Psoas muscle (tissue), 8 donors: ENCODE measurements around the gene RMC1. TPM values are rescaled to one million over a fixed set of nuclear protein-coding genes. Genes with fewer than 3 reads are reported as not detected.

ENCODE experiments used
- ATAC-seq, 4 donors: fragments of 200-7000 bp; cut with Tn5 transposase; one replicate each; pipeline ENCODE4 v1.9.1; 2020; ENCODE audit warnings: moderate library complexity in 3 of 4, mild to moderate bottlenecking in 2 of 4
- DNase-seq, 2 donors: peaks; one replicate each; pipeline ENCODE4 v3.0.0-alpha.2; 2020
- H3K27ac ChIP-seq: fragments of 200-600 bp; one replicate; pipeline ENCODE4 v1.8.0; 2022
- H3K27me3 ChIP-seq, 3 donors: fragments of 200-600 bp in 1 of 3; one replicate each; pipeline versions ENCODE4 v1.6.1 to v1.8.0; 2013 to 2022; ENCODE audit warnings: low read length in 2 of 3, mild to moderate bottlenecking in 2 of 3, moderate library complexity in 1 of 3; ENCODE audit not compliant: insufficient read depth in 3 of 3
- H3K36me3 ChIP-seq, 2 donors: fragments of 200-600 bp in 1 of 2; one replicate each; pipeline versions ENCODE4 v1.6.1 to v1.8.0; 2013 to 2022; ENCODE audit warnings: low read depth in 1 of 2, mild to moderate bottlenecking in 1 of 2, moderate library complexity in 1 of 2; ENCODE audit not compliant: insufficient read depth in 1 of 2
- H3K4me1 ChIP-seq: fragments of 200-600 bp; one replicate; pipeline ENCODE4 v1.8.0; 2022
- H3K4me3 ChIP-seq: fragments of 200-600 bp; one replicate; pipeline ENCODE4 v1.8.0; 2022; ENCODE audit warnings: mild to moderate bottlenecking
- H3K9me3 ChIP-seq: fragments of 200-600 bp; one replicate; pipeline ENCODE4 v1.8.0; 2022
- WGBS, 3 donors: extraction: QIAGEN DNeasy Blood & Tissue Kit; methylation state at CpG; one replicate each; pipeline versions ENCODE4 v1.1.6 to v1.1.7; 2013; 5-methylcytosine and 5-hydroxymethylcytosine counted together
- intact Hi-C, 2 donors: fragments of 100-400 bp; cut with DNase I; formaldehyde crosslinking; loops; one replicate each; pipeline versions ENCODE4 v1.11.0 to v1.14.2; 2022
- polyA plus RNA-seq, 3 donors: library from polyadenylated mRNA; stranded (reverse); fragments of 200-250 nt; gene quantifications; one replicate each; pipeline ENCODE4 v1.2.3, GENCODE V29; 2013
- total RNA-seq, 4 donors: library from RNA; stranded (reverse); fragmentation: NEBNext Ultra II Directional in 2 of 4; extraction: Animal tissue kit (Norgen Biotek cat#: 25700) in 2 of 4; gene quantifications; one replicate each; pipeline versions ENCODE4 v1.2.1 to v1.2.4, GENCODE V29; 2021 to 2023
- TF ChIP-seq, protein P1 (sequence below): fragments of 200-600 bp; IDR thresholded peaks from one replicate; pipeline ENCODE4 v1.8.0; 2022; ENCODE audit warnings: antibody characterized with exemption
- donor health status: healthy with polysubstance abuse.
- donor health status: DM: no; HTN: no; CAD: no; lungs with moderate emphysema.
- donor health status: Bipolar disorder and iron deficiency.
- donor health status: healthy.
- donor health status: DM: yes; HTN: yes; CAD: no.
- donor health status: DM: no; HTN: no; CAD: no.
- donor health status: DM: no; HTN: no; CAD: no.
- donor health status: DM: yes; HTN: yes; CAD: no.

The RMC1 gene
- total and polyA plus RNA-seq, 7 donors = 13.8 to 33.9 (median 19.3) TPM

DNA sequence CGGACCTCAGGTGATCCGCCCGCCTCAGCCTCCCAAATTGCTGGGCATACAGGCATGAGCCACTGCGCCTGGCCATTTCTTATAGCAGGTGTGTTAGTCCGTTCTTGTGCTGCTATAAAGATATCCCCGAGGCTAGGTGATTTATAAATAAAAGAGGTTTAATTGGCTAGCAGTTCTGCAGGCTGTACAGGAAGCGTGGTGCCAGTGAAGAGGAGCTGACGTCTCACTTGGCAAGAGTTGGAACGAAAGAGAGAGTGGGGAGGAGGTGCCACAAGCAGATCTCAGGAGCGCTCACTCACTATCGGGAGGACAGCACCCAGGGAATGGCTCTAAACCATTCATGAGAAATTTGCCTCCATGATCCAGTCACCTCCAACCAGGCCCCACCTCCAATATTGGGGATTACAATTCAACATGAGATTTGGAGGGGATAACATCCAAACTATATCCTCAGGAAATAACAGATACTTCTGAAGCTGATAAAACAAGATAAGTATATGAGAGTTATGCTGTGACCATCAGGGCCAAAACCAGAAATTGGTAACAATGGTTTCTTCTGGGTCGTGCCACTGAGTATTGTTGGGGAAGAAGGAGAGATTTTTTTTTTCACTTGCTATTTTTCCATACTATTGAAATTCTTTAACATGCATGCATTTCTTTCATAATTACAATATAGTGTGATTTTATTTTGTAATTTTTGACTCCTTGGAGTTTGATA is 7.4 kb upstream of the RMC1 start:
- DNase-seq (no peak), ATAC-seq (no peak)
- Histone ChIP-seq H3K9me3 (peaks cover 2% of the 10 kb centered on the region), H3K27me3 (no peaks in the 10 kb centered on the region), H3K36me3 (no peaks in the 10 kb centered on the region), H3K4me1 (no peaks in the 10 kb centered on the region), H3K4me3 (no peak overlapping the region), H3K27ac (no peak overlapping the region)
- TF ChIP-seq, protein P1, sequence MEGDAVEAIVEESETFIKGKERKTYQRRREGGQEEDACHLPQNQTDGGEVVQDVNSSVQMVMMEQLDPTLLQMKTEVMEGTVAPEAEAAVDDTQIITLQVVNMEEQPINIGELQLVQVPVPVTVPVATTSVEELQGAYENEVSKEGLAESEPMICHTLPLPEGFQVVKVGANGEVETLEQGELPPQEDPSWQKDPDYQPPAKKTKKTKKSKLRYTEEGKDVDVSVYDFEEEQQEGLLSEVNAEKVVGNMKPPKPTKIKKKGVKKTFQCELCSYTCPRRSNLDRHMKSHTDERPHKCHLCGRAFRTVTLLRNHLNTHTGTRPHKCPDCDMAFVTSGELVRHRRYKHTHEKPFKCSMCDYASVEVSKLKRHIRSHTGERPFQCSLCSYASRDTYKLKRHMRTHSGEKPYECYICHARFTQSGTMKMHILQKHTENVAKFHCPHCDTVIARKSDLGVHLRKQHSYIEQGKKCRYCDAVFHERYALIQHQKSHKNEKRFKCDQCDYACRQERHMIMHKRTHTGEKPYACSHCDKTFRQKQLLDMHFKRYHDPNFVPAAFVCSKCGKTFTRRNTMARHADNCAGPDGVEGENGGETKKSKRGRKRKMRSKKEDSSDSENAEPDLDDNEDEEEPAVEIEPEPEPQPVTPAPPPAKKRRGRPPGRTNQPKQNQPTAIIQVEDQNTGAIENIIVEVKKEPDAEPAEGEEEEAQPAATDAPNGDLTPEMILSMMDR = no peak
- intact Hi-C loops = no loop called here
- WGBS, 3 donors = 70 to 75% (median 71%) methylated on average over 12 of the region's 12 CpGs

DNA sequence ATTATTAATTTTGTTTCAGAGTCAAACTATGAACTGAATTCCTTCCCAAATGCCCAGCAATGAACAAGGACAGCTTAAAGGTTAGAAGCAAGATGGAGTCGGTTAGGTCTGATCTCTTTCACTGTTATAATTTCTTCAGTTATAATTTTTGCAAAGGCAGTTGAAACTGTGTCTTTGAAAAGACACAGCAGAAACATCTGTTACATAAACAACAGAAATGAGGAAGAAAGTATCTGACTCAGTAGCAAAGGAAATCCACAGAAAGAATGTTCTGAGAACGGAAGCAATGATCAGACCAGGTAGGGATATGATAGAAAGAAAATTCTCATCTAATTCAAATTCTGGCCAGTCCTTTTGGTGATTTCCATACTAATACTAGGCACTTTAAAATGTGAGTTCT is 5.2 kb upstream of the RMC1 start:
- peaks cover 4% of the 10 kb centered on the region for H3K4me1 ChIP-seq
- ATAC-seq (no peak), DNase-seq (no peak)
- H3K27ac ChIP-seq = no peak overlapping the region
- intact Hi-C loops = no loop called here
- no peaks in the 10 kb centered on the region for H3K27me3 ChIP-seq
- H3K36me3 ChIP-seq = no peaks in the 10 kb centered on the region
- no peaks in the 10 kb centered on the region for H3K9me3 ChIP-seq
- TF ChIP-seq, protein P1 = no peak
- WGBS, 3 donors = 86 to 94% (median 87%) methylated on average over 2 of the region's 2 CpGs
- H3K4me3 ChIP-seq = no peak overlapping the region

DNA sequence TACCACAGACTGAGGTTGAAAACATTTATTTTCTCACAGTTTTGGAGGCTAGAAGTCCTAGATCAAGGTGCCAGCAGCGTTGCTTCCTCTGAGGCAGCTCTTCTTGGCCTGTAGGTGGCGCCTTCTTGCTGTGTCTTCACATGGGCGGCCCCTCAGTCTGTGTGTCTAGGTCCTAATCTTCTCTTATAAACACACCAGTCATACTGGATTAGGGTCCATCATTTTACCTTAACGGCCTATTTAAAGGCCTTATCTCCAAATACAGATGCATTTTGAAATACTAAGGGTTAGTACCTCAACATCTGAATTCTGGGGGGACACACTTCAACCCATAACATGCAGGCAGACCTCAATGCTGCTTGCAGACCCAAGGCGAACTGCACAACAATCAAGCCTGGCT is 4.4 kb upstream of the RMC1 start:
- Histone ChIP-seq H3K27ac (no peak overlapping the region), H3K36me3 (no peaks in the 10 kb centered on the region), H3K4me3 (no peak overlapping the region), H3K4me1 (peaks cover 4% of the 10 kb centered on the region), H3K27me3 (no peaks in the 10 kb centered on the region), H3K9me3 (no peaks in the 10 kb centered on the region)
- WGBS, 3 donors = 26 to 34% (median 30%) methylated on average over 5 of the region's 5 CpGs
- DNase-seq = peak; percentile 54 to 66
- no peak for ATAC-seq
- TF ChIP-seq, protein P1 = peak; percentile 61
- intact Hi-C loops = no loop called here

DNA sequence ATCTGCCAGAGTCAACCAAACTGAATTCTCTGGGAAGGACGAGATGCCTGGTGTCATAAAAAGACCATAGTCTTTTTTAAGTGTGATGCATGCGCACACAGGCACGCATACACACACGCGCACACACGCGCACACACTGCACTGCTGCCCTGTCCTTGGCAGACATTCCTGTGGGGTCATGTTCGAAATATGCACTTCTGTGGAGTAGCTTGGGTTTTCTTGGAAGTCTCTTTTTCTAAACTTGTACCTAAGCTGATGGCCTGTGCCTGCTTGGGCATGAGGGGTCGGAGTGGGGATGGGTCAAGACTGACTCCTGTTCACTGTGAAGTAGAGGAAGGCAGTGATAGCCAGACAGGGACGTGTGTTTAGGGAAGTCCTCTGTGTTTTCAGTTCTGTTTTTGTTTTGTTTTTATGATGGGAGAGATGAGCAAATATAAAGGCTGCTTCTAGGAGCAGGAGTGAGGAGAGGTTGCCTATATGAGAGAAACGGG is 4.0 kb upstream of the RMC1 start:
- Histone ChIP-seq H3K27ac (no peak overlapping the region), H3K27me3 (no peaks in the 10 kb centered on the region), H3K36me3 (no peaks in the 10 kb centered on the region), H3K9me3 (no peaks in the 10 kb centered on the region), H3K4me1 (peaks cover 4% of the 10 kb centered on the region), H3K4me3 (no peak overlapping the region)
- no peak for DNase-seq
- ATAC-seq = no peak
- TF ChIP-seq, protein P1 = no peak
- WGBS, 3 donors = 53 to 74% (median 54%) methylated on average over 11 of the region's 11 CpGs
- intact Hi-C loops = no loop called here
